Stimulated activated CD4-positive, alpha-beta T cell treated with anti-CD3 and anti-CD28 coated beads, Interleukin-12 subunit alpha, Interleukin-12 subunit beta, amount 100 ng/mL, for 48 hours (primary cell): Measurements from ENCODE around the gene TRIM69.
A peak's percentile ranks its signal among the peaks of the same experiment; 100 is the strongest.
"Not testable (repeated sequence)": the region's sequence is repeated elsewhere in the genome, so short reads cannot be mapped to it uniquely, and the experiment has no call there.

Source experiments
- DNase-seq, 3 donors: peaks; one replicate each; pipeline ENCODE4 v3.0.0-alpha.2; 2020; ENCODE audit warnings: low read depth in 2 of 3, low spot score in 1 of 3

TRIM69 gene

GRCh38 chr15:44715797-44716334 is 20.5 kb upstream of the TRIM69 start:
- DNase-seq = no peak

GRCh38 chr15:44716983-44717602 is 19.2 kb upstream of the TRIM69 start:
- DNase-seq = no peak

- DNase-seq = no peak
Measured at GRCh38 chr15:44718180-44718926, 18.0 kb upstream of the TRIM69 start.

- no peak for DNase-seq
Measured at GRCh38 chr15:44718927-44719292, 17.4 kb upstream of the TRIM69 start.

- DNase-seq = peak in 1 of 3 donors; percentile 69
Measured at GRCh38 chr15:44719293-44719999, 16.9 kb upstream of the TRIM69 start.

GRCh38 chr15:44720000-44720435 is 16.3 kb upstream of the TRIM69 start:
- not testable (repeated sequence) for DNase-seq

GRCh38 chr15:44720460-44721176 is 15.7 kb upstream of the TRIM69 start:
- no peak for DNase-seq

GRCh38 chr15:44722011-44722410 is 14.3 kb upstream of the TRIM69 start:
- DNase-seq = no peak

GRCh38 chr15:44726136-44726535 is 10.2 kb upstream of the TRIM69 start:
- DNase-seq = no peak

GRCh38 chr15:44726568-44727484 is 9.5 kb upstream of the TRIM69 start:
- DNase-seq = peak in 2 of 3 donors; percentile 55 to 72

GRCh38 chr15:44727485-44728231 is 8.7 kb upstream of the TRIM69 start:
- no peak for DNase-seq

- DNase-seq = not testable (repeated sequence)
Measured at GRCh38 chr15:44728232-44728575, 8.1 kb upstream of the TRIM69 start.

GRCh38 chr15:44728576-44729407 is 7.5 kb upstream of the TRIM69 start:
- DNase-seq = peak; percentile 90 to 98 (median 96)

- DNase-seq = no peak
Measured at GRCh38 chr15:44729408-44730127, 6.8 kb upstream of the TRIM69 start.

GRCh38 chr15:44734839-44735481 is 1.4 kb upstream of the TRIM69 start:
- no peak for DNase-seq

- DNase-seq = no peak
Measured at GRCh38 chr15:44735482-44736180, 697 bp upstream of the TRIM69 start.
